WTC11 (cell line): ENCODE data around the gene TAF7.

Experiments used
- CREM ChIP-seq: sonication (generic); formaldehyde crosslinking; IDR thresholded peaks from 2 replicates; pipeline ENCODE4 v1.8.1; 2022; ENCODE audit warnings: mild to moderate bottlenecking, missing genetic modification reagents, moderate library complexity
- CTCF ChIP-seq: fragments of 200-600 bp; IDR thresholded peaks from 2 replicates; pipeline ENCODE4 v1.8.0; 2022; ENCODE audit warnings: antibody characterized with exemption
- USF1 ChIP-seq: sonication (generic); formaldehyde crosslinking; IDR thresholded peaks from 2 replicates; pipeline ENCODE4 v1.8.0; 2022; ENCODE audit warnings: mild to moderate bottlenecking, missing genetic modification reagents

DNA sequence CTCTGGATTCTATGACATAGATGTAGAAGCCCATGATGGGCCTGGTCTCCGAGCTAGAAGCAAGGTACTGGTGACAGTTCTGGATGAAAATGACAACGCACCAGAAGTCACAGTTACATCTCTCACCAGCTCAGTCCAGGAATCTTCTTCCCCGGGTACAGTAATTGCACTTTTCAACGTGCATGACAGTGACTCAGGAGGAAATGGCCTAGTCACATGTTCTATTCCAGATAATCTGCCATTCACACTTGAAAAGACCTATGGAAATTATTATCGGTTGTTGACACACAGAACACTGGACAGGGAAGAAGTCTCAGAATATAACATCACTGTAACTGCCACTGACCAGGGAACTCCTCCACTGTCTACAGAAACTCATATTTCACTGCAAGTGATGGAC lies 35.5 kb upstream of the TAF7 start:
- TF ChIP-seq CTCF, result no peak
- no peak for TF ChIP-seq USF1 (CRISPR knock-in tag)
- TF ChIP-seq CREM (CRISPR knock-in tag), result no peak
